ENCODE results near the gene BBS2.

DNA sequence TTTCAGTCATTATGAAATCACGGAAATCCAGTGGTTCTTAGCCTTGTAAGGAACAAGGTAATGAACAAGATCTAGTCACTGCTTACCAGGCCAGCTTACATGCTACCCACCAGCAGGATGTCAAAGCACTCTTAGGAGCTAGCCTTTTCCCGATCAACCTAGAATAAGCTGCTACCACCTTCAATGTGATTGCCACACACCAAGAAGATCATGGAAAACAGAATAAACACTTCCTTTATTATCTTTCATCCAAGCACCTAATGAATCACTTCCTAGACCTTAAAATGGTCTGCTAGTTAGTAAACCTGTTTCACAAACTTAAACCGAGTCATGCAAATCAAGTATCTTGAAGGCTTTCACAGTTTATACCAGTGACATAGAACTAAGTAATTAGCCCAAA, 5.0 kb downstream of the BBS2 start:
- TF ChIP-seq EZH2 (IDR thresholded peaks at IDR 0.05): no peak
- TF ChIP-seq POLR2AphosphoS5 (IDR thresholded peaks at IDR 0.05; ENCODE audit: borderline replicate concordance, low read depth, low read length): no peak

Measured in SK-N-MC (cell line).